Omental fat pad (tissue), 4 donors: ENCODE data around the gene PRTFDC1. TPM values are rescaled to one million over a fixed set of nuclear protein-coding genes. Genes with fewer than 3 reads are reported as not detected.

Experiments
- ATAC-seq: fragments of 150-250 bp; one replicate; pipeline ENCODE4 v1.9.1; 2016; ENCODE audit warnings: mild to moderate bottlenecking, moderate library complexity; ENCODE audit not compliant: low FRiP score
- DNase-seq: peaks from one replicate; pipeline ENCODE4 v3.0.0-alpha.2; 2019; ENCODE audit warnings: low spot score
- total RNA-seq, 4 donors: library from RNA; depleted of rRNA; stranded (reverse); fragments of >200 nt; gene quantifications; one replicate each; pipeline ENCODE4 v1.1.0, GENCODE V29; 2016
- TF ChIP-seq, protein P1 (sequence below), 3 donors: fragments of 450-650 bp; IDR thresholded peaks; one replicate each; pipeline ENCODE4 v1.5.1; 2016 to 2017; ENCODE audit warnings: antibody characterized with exemption in 3 of 3, mild to moderate bottlenecking in 3 of 3, moderate library complexity in 2 of 3

Gene PRTFDC1
- total RNA-seq, 4 donors from 2014 or later, result 1.4 to 5.4 (median 2.5) TPM

DNA sequence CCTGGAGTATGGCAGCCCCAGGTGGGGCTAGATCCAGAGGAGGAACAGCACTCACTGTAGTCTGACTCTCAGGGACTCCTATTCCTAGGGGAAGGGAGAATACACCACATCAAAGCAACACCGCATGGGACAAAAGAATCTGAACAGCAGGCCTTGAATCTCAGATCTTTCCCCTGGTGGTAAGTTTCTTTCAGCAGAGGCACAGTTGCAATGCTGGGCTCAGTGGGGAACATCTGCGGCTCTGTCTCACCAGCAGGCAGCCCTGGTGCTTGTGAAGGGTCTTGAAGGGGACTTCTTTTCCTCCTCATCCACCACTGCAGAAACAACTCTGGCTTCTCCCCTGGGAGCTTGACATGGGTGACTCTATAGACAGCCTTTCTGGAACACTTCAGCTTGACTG, 117.5 kb downstream of the PRTFDC1 start:
- ATAC-seq, result no peak
- TF ChIP-seq, protein P1, sequence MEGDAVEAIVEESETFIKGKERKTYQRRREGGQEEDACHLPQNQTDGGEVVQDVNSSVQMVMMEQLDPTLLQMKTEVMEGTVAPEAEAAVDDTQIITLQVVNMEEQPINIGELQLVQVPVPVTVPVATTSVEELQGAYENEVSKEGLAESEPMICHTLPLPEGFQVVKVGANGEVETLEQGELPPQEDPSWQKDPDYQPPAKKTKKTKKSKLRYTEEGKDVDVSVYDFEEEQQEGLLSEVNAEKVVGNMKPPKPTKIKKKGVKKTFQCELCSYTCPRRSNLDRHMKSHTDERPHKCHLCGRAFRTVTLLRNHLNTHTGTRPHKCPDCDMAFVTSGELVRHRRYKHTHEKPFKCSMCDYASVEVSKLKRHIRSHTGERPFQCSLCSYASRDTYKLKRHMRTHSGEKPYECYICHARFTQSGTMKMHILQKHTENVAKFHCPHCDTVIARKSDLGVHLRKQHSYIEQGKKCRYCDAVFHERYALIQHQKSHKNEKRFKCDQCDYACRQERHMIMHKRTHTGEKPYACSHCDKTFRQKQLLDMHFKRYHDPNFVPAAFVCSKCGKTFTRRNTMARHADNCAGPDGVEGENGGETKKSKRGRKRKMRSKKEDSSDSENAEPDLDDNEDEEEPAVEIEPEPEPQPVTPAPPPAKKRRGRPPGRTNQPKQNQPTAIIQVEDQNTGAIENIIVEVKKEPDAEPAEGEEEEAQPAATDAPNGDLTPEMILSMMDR (IDR thresholded peaks at IDR 0.05), result no peak
- no peak for DNase-seq

- ATAC-seq, result peak; percentile 68
- no peak for DNase-seq
Measured at GRCh38 chr10:24826009-24826408, 126.4 kb downstream of the PRTFDC1 start.

DNA sequence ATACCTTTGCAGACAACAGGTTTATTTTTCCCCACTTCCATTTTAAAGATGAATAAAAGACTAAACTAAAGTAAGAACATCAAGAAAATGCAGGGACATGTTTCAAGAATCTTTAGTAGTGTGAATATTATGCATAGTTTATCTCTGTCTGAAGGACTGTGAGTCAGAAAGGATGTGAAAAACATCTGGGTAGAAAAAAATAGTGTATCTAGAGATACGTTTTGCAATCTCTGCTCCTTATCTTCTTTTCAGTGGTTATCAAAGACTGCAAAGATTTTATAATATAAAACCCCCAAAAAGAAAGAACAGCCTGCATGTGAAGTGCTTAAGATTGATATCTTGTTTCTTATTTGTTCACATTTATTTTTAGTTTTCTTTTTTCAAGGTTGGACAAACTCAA, 126.9 kb downstream of the PRTFDC1 start:
- DNase-seq (no peak), ATAC-seq (no peak)
- TF ChIP-seq, protein P1 (IDR thresholded peaks at IDR 0.05), result no peak

More at GRCh38 chr10:24826009-24826408, 126.4 kb downstream of the PRTFDC1 start:
- TF ChIP-seq, protein P1 (IDR thresholded peaks at IDR 0.05), result no peak

DNA sequence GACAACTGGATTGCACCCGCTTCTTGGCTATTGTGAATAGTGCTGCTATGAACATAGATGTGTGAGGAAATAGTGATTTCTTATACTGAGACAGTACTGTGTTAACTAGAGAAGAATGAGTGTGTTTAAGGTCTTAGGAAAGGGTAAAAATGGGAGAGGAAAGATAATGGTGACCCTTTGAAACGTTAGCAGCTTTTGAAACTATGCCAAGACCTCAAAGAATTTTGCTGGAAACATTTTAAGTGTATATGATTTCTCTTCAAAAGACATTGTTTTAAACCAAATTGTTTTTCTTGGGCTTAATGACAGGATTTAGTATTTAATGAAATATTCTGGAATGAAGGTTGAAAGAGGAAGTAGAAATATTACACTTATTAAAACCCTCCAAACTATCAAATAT, 127.9 kb downstream of the PRTFDC1 start:
- TF ChIP-seq, protein P1 (IDR thresholded peaks at IDR 0.05), result no peak
- no peak for ATAC-seq
- DNase-seq, result no peak

DNA sequence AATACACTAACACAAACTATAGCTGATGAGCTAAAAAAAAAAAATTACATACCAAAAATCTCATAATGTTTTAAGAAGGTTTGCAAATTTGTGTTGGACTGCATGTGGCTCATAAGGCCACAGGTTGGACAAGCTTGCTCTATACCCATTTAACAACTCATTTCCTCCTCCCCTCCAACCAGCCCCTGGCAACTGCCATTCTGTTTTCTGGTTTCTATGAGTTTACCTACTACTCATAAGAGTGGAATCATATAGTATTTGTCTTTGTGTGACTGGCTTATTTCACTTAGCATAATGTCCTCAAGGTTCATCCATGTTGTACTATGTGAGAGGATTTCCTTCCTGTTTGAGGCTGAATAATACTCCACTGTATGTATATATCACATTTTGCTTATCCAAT, 128.3 kb downstream of the PRTFDC1 start:
- ATAC-seq (no peak), DNase-seq (no peak)
- TF ChIP-seq, protein P1 (IDR thresholded peaks at IDR 0.05), result no peak

- TF ChIP-seq, protein P1 (IDR thresholded peaks at IDR 0.05), result no peak
- ATAC-seq (no peak), DNase-seq (no peak)
Measured at GRCh38 chr10:24822590-24822989, 129.8 kb downstream of the PRTFDC1 start.

DNA sequence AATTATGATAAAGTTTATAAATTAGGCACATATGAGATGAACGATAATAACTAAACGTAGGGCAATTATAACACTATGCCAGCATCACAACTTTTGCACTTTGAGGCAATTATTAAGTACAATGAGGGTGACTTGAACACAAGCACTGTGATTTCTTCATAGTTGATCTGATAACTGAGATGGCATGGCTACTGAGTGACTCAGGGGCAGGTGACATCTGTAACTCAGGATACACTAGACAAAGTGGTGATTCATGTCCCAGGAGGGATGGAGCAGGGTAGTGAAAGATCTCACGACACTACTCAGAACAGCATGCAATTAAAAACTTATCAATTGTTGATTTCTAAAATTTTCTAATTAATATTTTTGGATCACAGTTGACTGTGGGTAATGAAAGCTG, 130.4 kb downstream of the PRTFDC1 start:
- TF ChIP-seq, protein P1 (IDR thresholded peaks at IDR 0.05), result no peak
- ATAC-seq, result no peak
- no peak for DNase-seq
